ENCODE results near the gene PPP2R1B. TPM values are rescaled to one million over a fixed set of nuclear protein-coding genes. Genes with fewer than 3 reads are reported as not detected.
A peak's percentile ranks its signal among the peaks of the same experiment; 100 is the strongest.

PPP2R1B gene
- total RNA-seq, 4 donors from 2014 or later = 11.1 to 21.9 (median 20.5) TPM

GRCh38 chr11:111793863-111794262 is 27.7 kb upstream of the PPP2R1B start:
- no peaks in the 10 kb centered on the region for H3K9me3 ChIP-seq
- 62 to 64% methylated on average over 5 of the region's 5 CpGs for WGBS, 2 donors (ENCODE audit: low coverage in 1 of 2)
- peaks cover 0 to 13% (median 0%) of the 10 kb centered on the region in 3 donors for H3K4me1 ChIP-seq
- no peak for ATAC-seq
- peaks cover 0 to 27% of the 10 kb centered on the region in 2 donors for H3K36me3 ChIP-seq
- no peak overlapping the region for H3K4me3 ChIP-seq
- peak overlapping the region in 2 of 4 donors; percentile 23 to 38 for H3K27ac ChIP-seq
- TF ChIP-seq EP300 (IDR thresholded peaks at IDR 0.05) = no peak
- peak; percentile 8 for TF ChIP-seq POLR2AphosphoS5 (IDR thresholded peaks at IDR 0.05)
- H3K27me3 ChIP-seq = no peaks in the 10 kb centered on the region

- Histone ChIP-seq H3K27me3 (no peaks in the 10 kb centered on the region), H3K9me3 (no peaks in the 10 kb centered on the region), H3K4me3 (no peak overlapping the region), H3K27ac (peak overlapping the region in 1 of 4 donors; percentile 23), H3K36me3 (peaks cover 0 to 27% of the 10 kb centered on the region in 2 donors), H3K4me1 (peaks cover 0 to 20% (median 2%) of the 10 kb centered on the region in 3 donors)
- TF ChIP-seq CTCF (IDR thresholded peaks at IDR 0.05) (no peak), POLR2A (IDR thresholded peaks at IDR 0.05) (no peak), POLR2AphosphoS5 (IDR thresholded peaks at IDR 0.05) (no peak), EP300 (IDR thresholded peaks at IDR 0.05) (no peak)
- ATAC-seq = no peak
- 75 to 78% methylated on average over 2 to 3 of the region's 6 CpGs for WGBS, 2 donors (ENCODE audit: low coverage in 1 of 2)
Measured at GRCh38 chr11:111792955-111793500, 26.8 kb upstream of the PPP2R1B start.

GRCh38 chr11:111792314-111792713 is 26.1 kb upstream of the PPP2R1B start:
- H3K36me3 ChIP-seq = peaks cover 0 to 23% of the 10 kb centered on the region in 2 donors
- no peak for ATAC-seq
- no peaks in the 10 kb centered on the region for H3K27me3 ChIP-seq
- TF ChIP-seq POLR2AphosphoS5 (IDR thresholded peaks at IDR 0.05) = no peak
- no peak for TF ChIP-seq EP300 (IDR thresholded peaks at IDR 0.05)
- no peak for TF ChIP-seq CTCF (IDR thresholded peaks at IDR 0.05)
- no peak for TF ChIP-seq POLR2A (IDR thresholded peaks at IDR 0.05)
- no peak overlapping the region for H3K27ac ChIP-seq
- peaks cover 0 to 27% (median 5%) of the 10 kb centered on the region in 3 donors for H3K4me1 ChIP-seq
- 90 to 100% methylated on average over 1 of the region's 1 CpG for WGBS, 2 donors (ENCODE audit: low coverage in 1 of 2)
- H3K9me3 ChIP-seq = no peaks in the 10 kb centered on the region
- H3K4me3 ChIP-seq = no peak overlapping the region

GRCh38 chr11:111788464-111788863 is 22.3 kb upstream of the PPP2R1B start:
- ATAC-seq = no peak
- WGBS, 2 donors (ENCODE audit: low coverage in 1 of 2) = 64 to 75% methylated on average over 2 of the region's 2 CpGs

GRCh38 chr11:111788051-111788450 is 21.9 kb upstream of the PPP2R1B start:
- H3K27me3 ChIP-seq = no peaks in the 10 kb centered on the region
- ATAC-seq = no peak
- H3K27ac ChIP-seq = peak overlapping the region in 3 of 4 donors; percentile 18 to 44 (median 33)
- H3K4me3 ChIP-seq = no peak overlapping the region
- no peaks in the 10 kb centered on the region for H3K9me3 ChIP-seq
- WGBS, 2 donors (ENCODE audit: low coverage in 1 of 2) = 71% methylated on average over 2 of the region's 2 CpGs; no CpG with 5 or more reads in 1 of the 2 donors
- no peak for TF ChIP-seq CTCF (IDR thresholded peaks at IDR 0.05)
- H3K4me1 ChIP-seq = peaks cover 0 to 14% (median 5%) of the 10 kb centered on the region in 3 donors
- peaks cover 0 to 51% of the 10 kb centered on the region in 2 donors for H3K36me3 ChIP-seq

More at GRCh38 chr11:111788464-111788863, 22.3 kb upstream of the PPP2R1B start:
- Histone ChIP-seq H3K27ac (peak overlapping the region in 3 of 4 donors; percentile 18 to 44 (median 33)), H3K27me3 (no peaks in the 10 kb centered on the region), H3K4me3 (no peak overlapping the region), H3K9me3 (no peaks in the 10 kb centered on the region), H3K4me1 (peaks cover 0 to 14% (median 5%) of the 10 kb centered on the region in 3 donors), H3K36me3 (peaks cover 0 to 48% of the 10 kb centered on the region in 2 donors)
- no peak for TF ChIP-seq POLR2AphosphoS5 (IDR thresholded peaks at IDR 0.05)
- TF ChIP-seq EP300 (IDR thresholded peaks at IDR 0.05) = no peak
- no peak for TF ChIP-seq CTCF (IDR thresholded peaks at IDR 0.05)
- TF ChIP-seq POLR2A (IDR thresholded peaks at IDR 0.05) = no peak
